Heart right ventricle (tissue), 16 donors: ENCODE results near the gene DHX58. TPM values are rescaled to one million over a fixed set of nuclear protein-coding genes. Genes with fewer than 3 reads are reported as not detected.
A peak's percentile ranks its signal among the peaks of the same experiment; 100 is the strongest.

ENCODE experiments used
- ATAC-seq, 8 donors: fragments of 200-7000 bp; cut with Tn5 transposase; one replicate each; pipeline ENCODE4 v1.9.1; 2020; ENCODE audit warnings: mild to moderate bottlenecking in 8 of 8, moderate library complexity in 8 of 8, moderate number of reproducible peaks in 1 of 8
- DNase-seq, 2 donors: peaks; one replicate each; pipeline ENCODE4 v3.0.0-alpha.2; 2020
- H3K27ac ChIP-seq, 10 donors: fragments of 200-600 bp; sonication (generic) in 2 of 10; one replicate each; pipeline versions ENCODE4 v1.5.0 to v1.8.0; 2020 to 2022; ENCODE audit warnings: mild to moderate bottlenecking in 3 of 10
- H3K27me3 ChIP-seq, 7 donors: fragments of 200-600 bp; one replicate each; pipeline ENCODE4 v1.8.0; 2021 to 2022; ENCODE audit warnings: mild to moderate bottlenecking in 2 of 7
- H3K36me3 ChIP-seq, 9 donors: fragments of 200-600 bp; sonication (generic) in 1 of 9; one replicate each; pipeline versions ENCODE4 v1.5.0 to v1.8.0; 2020 to 2022; ENCODE audit warnings: mild to moderate bottlenecking in 2 of 9
- H3K4me1 ChIP-seq, 9 donors: fragments of 200-600 bp; sonication (generic) in 1 of 9; one replicate each; pipeline versions ENCODE4 v1.5.0 to v1.8.0; 2020 to 2022; ENCODE audit warnings: mild to moderate bottlenecking in 4 of 9
- H3K4me3 ChIP-seq, 10 donors: fragments of 200-600 bp; sonication (generic) in 2 of 10; one replicate each; pipeline versions ENCODE4 v1.5.0 to v1.8.0; 2020 to 2022; ENCODE audit warnings: mild to moderate bottlenecking in 7 of 10, moderate library complexity in 2 of 10
- H3K9me3 ChIP-seq, 11 donors: fragments of 200-600 bp in 10 of 11; sonication (generic) in 2 of 11; one replicate each; pipeline versions ENCODE4 v1.5.0 to v1.8.0; 2013 to 2022; ENCODE audit warnings: mild to moderate bottlenecking in 2 of 11, control low read depth in 1 of 11, moderate library complexity in 1 of 11
- WGBS, 2 donors: extraction: QIAGEN DNeasy Blood & Tissue Kit; methylation state at CpG; one replicate each; pipeline ENCODE4 v1.1.7; 2013; ENCODE audit warnings: inconsistent platforms in 1 of 2; 5-methylcytosine and 5-hydroxymethylcytosine counted together
- intact Hi-C, 10 donors: fragments of 100-400 bp; cut with DNase I; formaldehyde crosslinking; loops; one replicate each; pipeline versions ENCODE4 v1.11.1 to v1.14.2; 2022
- polyA plus RNA-seq, 2 donors: library from polyadenylated mRNA; stranded (reverse); fragments of 200-250 nt; gene quantifications; one replicate each; pipeline ENCODE4 v1.2.3, GENCODE V29; 2013
- total RNA-seq, 10 donors: library from RNA; stranded (reverse); fragmentation: NEBNext Ultra II Directional in 3 of 10; extraction: Animal tissue kit (Norgen Biotek cat#: 25700) in 3 of 10; gene quantifications; one replicate each; pipeline versions ENCODE4 v1.2.1 to v1.2.4, GENCODE V29; 2021 to 2023
- TF ChIP-seq, protein P1 (sequence below), 9 donors: fragments of 200-600 bp; sonication (generic) in 2 of 9; IDR thresholded peaks; one replicate each; pipeline versions ENCODE4 v1.5.0 to v1.8.0; 2021 to 2022; ENCODE audit warnings: antibody characterized with exemption in 9 of 9, mild to moderate bottlenecking in 5 of 9, moderate library complexity in 1 of 9
- donor health status: Arrhythmogenic right ventricular cardiomyopathy.
- donor health status: ischemic (EF 13 %, LVEDD 7.1; RV severe dilation, severe dysfunction).
- donor health status: healthy with polysubstance abuse.
- donor health status: DM: no; HTN: yes; CAD: no.
- donor health status: DM: no; HTN: no; CAD: no.
- donor health status: ischemic (EF 25% LVEDD 6.9; RV normal size, moderate dysfunction).
- donor health status: ischemic (EF 25% LVEDD 5.7; RV mildly dilated, moderate dysfunction).
- donor health status: healthy.
- donor health status: DM: yes; HTN: yes; CAD: no.
- donor health status: Ischemic cardiomyopathy.
- donor health status: ischemic (EF 35%, LVEDD 5.7; RV mildly dilated, moderate dysfunction).
- donor health status: nonischemic (EF 11% LVEDD 7.7; RV severe dilation, severe dysfunction).
- donor health status: DM: yes; HTN: yes; CAD: no.
- donor health status: PGD.
- donor health status: ischemic (EF 29% LVEDD 5.4; RV normal size, mild dysfunction).
- donor health status: nonischemic (EF 23%, LVEDD 6.1; RV moderate dilation, normal function).

DHX58 gene
- total and polyA plus RNA-seq, 12 donors: 2.2 to 16.9 (median 4.0) TPM

GRCh38 chr17:42116705-42117396 lies 4.3 kb upstream of the DHX58 start:
- H3K4me1 ChIP-seq: peaks cover 11 to 46% (median 26%) of the 10 kb centered on the region in 9 donors
- 34 to 38% methylated on average over 18 of the region's 18 CpGs for WGBS, 2 donors
- H3K27me3 ChIP-seq: no peaks in the 10 kb centered on the region
- no peaks in the 10 kb centered on the region for H3K9me3 ChIP-seq
- no peak overlapping the region for H3K27ac ChIP-seq
- peaks cover 0 to 67% (median 0%) of the 10 kb centered on the region in 9 donors for H3K36me3 ChIP-seq
- intact Hi-C loops: loop anchor here (1.0 to 5.0 kb wide), 12 partner anchors 50 to 155 kb away; partner anchors contain the start of genes CNP (in 2 of the 10), KCNH4 (in 2 of the 10) and NKIRAS2 (in 2 of the 10)
- no peak overlapping the region for H3K4me3 ChIP-seq
- TF ChIP-seq, protein P1, sequence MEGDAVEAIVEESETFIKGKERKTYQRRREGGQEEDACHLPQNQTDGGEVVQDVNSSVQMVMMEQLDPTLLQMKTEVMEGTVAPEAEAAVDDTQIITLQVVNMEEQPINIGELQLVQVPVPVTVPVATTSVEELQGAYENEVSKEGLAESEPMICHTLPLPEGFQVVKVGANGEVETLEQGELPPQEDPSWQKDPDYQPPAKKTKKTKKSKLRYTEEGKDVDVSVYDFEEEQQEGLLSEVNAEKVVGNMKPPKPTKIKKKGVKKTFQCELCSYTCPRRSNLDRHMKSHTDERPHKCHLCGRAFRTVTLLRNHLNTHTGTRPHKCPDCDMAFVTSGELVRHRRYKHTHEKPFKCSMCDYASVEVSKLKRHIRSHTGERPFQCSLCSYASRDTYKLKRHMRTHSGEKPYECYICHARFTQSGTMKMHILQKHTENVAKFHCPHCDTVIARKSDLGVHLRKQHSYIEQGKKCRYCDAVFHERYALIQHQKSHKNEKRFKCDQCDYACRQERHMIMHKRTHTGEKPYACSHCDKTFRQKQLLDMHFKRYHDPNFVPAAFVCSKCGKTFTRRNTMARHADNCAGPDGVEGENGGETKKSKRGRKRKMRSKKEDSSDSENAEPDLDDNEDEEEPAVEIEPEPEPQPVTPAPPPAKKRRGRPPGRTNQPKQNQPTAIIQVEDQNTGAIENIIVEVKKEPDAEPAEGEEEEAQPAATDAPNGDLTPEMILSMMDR (IDR thresholded peaks at IDR 0.05): peak; percentile 50 to 86 (median 82)
- ATAC-seq (peak in 6 of 8 donors; percentile 19 to 37 (median 28)), DNase-seq (peak; percentile 75 to 85)

DNA sequence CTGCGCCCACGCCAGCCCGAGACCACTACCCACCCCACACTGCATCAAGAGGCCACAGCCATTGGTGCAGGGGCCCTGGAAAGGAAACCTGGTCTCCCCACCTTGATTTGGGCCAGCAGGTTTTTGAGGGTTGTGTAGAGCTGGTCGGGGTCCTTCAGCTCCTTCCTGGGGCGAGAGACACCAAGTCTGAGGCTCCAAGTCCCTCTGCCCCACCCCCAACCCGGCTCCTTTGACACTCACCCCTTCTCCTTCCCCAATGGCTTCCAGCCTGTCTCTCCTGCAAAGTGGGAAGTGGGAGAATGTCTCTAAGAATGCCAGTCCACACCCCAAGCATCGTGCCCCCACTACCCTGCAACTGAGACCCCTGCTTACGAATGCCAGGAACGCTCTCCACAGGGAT lies 1.6 kb upstream of the DHX58 start:
- no peaks in the 10 kb centered on the region for H3K27me3 ChIP-seq
- ATAC-seq: no peak

DNA sequence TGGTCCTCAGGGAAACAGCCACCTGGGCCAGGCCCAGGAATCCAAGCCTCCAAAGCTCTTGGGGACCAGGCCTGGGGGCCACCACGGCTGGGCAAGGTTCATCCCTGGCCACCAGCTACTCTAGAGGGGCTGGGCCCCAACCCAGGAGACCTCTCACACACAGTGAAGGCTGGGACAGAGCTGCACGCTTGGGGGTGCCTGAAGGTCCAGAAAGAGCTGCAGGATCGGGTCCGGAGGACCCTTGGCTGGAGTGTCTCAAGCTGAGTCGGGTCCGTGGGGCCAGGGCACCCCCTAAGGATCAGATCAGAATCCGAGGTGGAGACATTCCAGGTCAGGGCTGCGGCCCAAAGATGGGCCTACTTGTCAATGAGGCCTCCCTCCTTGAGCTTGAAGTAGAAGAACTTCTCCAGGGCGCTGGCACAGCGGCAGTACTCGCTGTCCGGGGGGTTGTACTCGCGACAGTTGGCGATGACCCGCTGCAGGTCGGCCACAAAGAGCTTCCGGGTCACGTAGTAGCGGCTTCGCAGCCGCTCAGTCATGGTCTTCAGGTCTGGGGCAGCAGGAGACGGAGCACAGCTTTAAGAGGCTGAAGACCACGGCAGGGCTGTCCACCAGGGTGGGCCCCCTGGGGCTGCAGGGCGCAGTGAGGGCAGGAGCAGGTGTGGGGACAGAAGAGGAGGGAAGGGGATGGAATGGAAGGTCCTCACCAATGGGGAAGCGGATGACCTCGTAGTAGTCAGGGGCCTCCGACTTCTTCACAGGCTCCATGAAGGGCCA lies 967 bp upstream of the DHX58 start:
- TF ChIP-seq, protein P1 (IDR thresholded peaks at IDR 0.05): no peak
- H3K4me1 ChIP-seq: peaks cover 7 to 36% (median 17%) of the 10 kb centered on the region in 9 donors
- no peak for ATAC-seq
- H3K9me3 ChIP-seq: no peaks in the 10 kb centered on the region
- intact Hi-C loops: loop anchor here in 3 of 10 donors (2.0 to 5.0 kb wide), 3 partner anchors 46 to 149 kb away; no protein-coding TSS in a partner anchor
- no peaks in the 10 kb centered on the region for H3K27me3 ChIP-seq
- WGBS, 2 donors: 92 to 93% methylated on average over 28 of the region's 28 CpGs
- H3K4me3 ChIP-seq: peak overlapping the region in 1 of 10 donors; percentile 65
- peaks cover 0 to 76% (median 0%) of the 10 kb centered on the region in 9 donors for H3K36me3 ChIP-seq
- no peak for DNase-seq
- H3K27ac ChIP-seq: peak overlapping the region in 9 of 10 donors; percentile 69 to 93 (median 91)

More for the DNA sequence above, 1.6 kb upstream of the DHX58 start:
- no peak for DNase-seq
- intact Hi-C loops: loop anchor here in 3 of 10 donors (2.0 to 5.0 kb wide), 3 partner anchors 47 to 149 kb away; no protein-coding TSS in a partner anchor
- H3K4me3 ChIP-seq: no peak overlapping the region
- TF ChIP-seq, protein P1 (IDR thresholded peaks at IDR 0.05): no peak
- WGBS, 2 donors: 95 to 97% methylated on average over 9 of the region's 9 CpGs
- H3K4me1 ChIP-seq: peaks cover 7 to 40% (median 17%) of the 10 kb centered on the region in 9 donors
- no peak overlapping the region for H3K27ac ChIP-seq
- H3K9me3 ChIP-seq: no peaks in the 10 kb centered on the region
- peaks cover 0 to 75% (median 0%) of the 10 kb centered on the region in 9 donors for H3K36me3 ChIP-seq
